ENCODE data around the gene BARX2.

Gene BARX2

DNA sequence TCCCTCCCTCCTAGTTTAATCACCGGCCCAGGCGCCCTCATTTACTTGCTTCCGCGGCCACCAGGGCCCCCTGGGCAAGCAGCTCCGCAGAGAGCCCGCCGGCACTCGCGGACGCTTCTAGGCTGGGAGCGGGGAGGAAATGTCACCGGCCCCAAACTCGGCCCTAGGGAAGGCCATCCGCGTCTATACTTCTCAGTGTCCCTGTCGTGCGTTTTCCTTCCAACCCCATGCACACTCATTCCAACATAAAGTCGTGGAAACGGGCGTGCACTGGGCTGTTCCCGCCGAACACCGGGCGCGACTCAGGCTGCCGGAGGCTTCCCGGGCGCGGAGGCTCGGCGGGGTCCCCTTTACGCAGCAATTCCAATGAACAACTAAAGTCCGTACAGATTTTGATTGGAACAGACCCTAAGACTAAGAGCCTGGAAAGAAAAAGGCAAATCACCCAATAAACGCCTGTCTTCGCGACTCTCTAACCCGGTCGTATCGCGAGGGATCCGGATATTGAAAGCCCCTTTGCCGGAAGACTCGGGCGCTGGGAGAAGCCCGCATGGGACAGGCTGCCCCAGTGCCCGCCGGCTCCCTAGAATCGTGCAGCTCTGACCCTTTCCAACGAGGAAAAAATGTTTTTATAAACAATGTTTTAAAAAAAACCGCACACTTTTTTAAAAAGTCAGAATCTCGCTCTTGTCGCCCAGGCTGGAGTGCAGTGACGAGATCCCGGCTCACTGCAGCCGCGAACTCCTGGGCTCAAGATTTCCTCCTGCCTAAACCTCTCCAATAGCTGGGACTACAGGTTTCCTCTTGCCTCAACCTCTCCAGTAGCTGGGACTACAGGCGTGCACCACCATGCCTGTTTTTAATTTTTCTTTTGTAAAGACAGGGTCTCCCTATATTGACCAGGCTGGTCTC is 1.3 kb upstream of the BARX2 start:
- no peak for DNase-seq

DNA sequence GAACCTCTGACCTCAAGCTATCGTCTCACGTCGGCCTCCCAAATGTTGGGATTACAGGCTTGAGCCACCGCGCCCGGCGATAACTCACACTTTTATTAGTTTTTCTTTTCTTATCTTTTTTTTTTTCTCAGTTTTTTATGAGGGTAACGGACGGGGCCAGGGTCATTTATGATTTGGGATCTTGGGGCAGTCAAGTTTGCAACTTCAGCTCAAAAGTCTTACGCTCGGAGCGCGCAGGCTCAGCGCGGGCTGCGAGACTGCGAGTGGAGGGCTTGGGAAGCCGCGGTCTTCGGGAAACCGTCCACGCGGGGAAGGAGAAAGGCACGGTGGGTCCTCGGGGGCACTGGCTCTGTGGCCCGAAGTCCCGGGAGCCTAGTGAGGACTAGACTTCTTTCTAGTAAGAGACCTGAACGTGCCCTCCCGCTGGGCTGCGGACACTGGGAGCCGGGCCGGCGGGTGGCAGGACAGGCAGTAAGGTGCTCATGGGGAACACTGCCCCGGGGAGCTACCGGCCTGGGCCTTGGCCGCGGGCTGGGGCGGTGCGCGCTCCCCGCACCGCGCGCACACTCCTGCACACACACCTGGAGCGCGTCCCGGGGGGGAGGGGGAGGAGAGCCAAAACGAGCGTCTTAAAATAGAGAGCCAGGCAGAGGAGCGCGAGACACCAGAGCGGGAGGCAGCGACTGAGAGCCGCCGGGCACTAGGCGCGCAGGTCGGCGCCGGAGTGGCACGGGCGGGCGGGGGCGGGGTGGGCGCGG is 476 bp upstream of the BARX2 start:
- peak; percentile 34 for DNase-seq

DNA sequence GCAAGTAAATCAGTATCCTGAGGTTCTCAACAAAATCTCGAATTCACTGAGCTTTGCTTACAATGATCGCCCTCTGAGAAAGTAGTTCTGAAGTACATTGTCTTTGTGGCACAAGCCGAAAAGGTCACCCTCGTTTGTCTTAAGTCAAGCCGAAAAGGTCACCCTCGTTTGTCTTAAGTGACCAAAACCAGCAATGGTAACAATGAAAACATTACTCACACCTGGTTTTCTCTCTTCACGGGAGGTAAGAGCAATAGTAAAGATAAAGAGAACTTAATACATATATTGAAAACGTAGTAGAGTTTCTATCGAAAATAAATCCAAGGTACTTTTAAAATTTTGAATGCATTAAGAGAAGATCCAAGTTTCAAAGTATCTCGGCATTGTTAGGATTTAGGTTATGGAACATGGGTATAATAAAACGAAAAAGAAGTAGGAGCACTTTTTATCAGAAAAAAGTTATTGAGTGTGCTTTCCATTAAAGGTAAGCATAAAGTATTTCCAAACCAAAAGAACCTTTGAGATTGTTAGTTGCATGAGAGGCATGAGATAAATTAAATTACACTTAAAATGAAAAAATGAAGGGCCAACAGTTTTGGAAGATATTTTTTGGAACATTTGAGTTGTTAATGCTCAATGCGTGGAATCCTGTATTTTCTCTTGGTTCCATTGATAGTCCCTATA is 1.2 kb downstream of the BARX2 start:
- DNase-seq = no peak

DNA sequence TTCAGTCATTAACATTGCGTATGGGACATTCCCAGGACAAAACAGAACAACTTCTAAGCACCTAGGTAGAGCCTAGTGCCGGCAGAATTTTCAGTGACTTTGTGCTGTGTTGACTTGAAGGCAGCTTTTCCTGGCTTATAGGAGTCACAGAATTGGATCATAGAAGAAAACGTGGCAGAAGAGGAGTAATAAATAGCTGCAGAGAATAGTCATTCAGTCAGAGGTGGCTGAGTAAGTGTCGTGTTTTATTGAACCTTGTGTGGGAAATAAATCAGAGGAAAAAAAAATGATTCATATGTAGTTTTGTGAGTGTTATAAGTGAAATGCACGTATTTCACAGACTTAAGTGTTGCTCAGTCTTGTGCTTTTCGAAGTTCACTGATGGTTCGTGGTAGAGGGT is 2.1 kb downstream of the BARX2 start:
- no peak for DNase-seq

DNA sequence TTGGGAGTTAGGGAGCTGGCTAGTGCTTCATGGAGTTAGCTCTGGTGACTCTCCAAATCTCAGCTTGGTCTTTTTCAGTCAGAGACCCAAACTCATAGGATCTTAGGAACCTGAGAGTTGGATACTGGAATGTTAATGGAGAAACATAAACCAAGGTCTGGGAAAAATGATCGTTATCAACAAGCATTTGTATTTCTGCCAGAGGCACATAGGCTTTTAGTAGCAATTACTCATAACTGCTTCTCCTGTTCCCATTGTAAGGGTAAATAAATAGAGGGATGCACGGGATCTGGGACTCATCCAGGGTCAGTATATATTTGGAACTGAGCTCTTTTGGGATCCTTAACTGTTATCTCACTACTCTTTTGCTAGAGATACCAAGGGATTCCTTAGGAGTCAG is 4.8 kb downstream of the BARX2 start:
- no peak for DNase-seq

DNA sequence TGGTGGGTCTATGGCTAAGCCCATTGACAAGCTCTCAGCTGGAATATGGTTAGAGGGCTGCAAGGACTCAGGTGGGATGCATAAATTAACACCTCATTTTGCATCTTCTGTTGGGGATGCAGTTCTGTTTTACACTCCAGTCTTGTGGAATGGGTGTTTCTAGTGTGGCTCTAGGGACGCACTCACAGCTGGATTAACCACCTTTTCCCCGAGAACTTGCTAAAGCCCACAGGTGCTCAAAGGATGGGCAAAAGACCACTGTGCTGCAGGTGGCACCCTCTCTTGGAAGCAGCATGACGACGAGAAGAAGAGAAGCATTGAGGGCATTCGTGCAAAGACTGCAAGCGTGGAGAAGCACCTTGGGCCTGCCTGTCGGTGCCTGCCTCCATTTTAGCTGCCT is 6.9 kb downstream of the BARX2 start:
- DNase-seq = no peak

DNA sequence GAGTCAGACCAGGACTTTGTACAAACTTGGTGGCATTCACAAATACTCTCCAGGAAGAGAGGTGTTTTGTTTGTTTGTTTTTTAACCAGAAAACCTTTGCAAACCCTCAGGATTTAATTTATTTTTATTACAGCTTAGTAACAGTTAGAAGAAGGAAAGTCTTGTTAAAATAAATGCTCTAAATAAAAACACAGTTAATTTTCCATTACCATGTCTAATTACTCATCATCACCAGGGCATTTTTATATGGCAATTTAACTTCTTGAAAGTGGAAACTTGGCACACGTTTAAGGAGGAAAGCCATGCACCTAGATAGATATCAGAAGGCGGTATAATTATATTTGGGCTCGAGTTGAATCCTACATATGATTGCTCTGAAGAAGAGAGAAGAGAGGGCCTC is 7.4 kb downstream of the BARX2 start:
- no peak for DNase-seq

DNA sequence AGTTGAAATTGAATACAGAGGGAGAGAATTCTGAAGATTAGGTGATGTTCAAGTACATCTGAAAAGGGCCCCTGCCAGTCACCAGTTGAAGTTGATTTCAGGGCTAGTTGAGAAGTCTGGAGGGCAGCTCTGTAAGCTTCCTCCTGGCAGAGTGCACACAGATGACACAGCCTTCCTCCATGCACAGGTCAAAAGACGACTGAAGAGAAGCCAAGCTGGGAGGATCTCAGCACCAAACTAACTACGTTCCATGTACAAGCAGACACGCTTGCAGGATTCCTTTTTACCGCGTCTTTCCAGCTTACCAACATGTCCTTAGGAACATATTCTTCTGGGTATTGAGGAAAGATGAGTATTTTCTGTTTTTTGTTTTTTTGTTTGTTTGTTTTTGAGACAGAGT is 7.9 kb downstream of the BARX2 start:
- DNase-seq = no peak

DNA sequence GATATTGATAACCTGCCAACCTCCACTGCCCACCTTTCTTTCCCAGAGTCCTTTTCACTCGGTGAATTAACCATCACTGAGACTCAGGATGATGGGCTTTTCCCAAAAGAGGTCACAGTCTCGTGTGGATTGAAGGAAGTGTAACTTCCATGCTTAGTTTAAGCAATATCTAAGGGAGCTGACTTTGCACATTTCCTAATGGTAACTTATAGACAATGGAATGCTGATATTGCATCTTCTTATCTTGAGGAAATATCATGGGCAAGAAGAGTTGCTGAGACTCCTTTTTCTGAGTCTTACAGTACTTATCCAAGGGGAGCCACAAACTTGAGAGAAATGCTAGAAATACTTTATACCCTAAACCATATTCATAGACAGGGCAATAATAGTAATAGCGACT is 8.8 kb downstream of the BARX2 start:
- DNase-seq = no peak

DNA sequence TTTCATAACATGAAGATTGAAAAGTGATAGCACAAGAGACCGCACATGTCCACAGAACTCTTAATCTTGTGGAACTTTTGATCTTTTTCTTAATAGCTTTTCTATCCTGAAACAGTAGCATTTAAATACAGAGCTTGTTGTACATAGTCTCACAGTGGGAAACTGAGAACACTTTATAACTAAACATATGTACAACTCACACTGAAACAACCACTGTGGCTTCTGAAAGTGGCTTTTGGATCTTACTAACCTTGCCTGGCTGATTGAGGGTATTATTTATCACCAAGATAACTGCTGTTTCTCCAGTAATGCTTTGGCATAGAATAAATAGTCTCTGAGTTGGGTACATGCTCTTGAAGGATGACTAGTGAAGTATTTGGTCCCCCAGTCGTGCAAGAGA is 10.2 kb downstream of the BARX2 start:
- no peak for DNase-seq

DNA sequence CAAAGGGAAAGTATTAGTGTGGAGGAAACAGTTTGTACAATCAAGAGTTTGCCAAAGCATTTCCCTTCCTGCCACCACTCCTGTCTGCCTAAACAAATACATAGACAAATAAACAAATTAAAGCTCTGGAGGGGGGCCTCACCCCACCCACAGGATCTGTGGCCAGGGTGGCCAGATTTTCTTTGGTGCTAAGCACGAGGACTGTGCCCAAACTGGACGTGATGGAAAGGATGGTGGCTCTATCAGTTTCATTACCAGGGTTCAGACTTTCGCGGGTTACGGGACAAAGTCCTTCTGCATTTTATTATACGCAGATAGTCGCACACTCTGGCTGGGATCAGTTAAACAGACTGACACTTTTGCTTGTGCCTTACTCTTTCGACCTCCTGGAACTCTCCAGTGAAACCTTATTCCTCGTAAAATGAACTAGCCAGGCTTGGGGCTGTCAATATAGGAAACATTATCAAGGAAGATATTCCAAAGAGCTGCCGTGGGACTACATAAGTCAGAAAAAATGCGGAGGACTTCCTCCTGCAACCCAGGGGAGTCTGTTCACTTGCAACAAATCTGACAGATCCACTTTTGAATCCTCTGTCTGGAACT is 11.2 kb downstream of the BARX2 start:
- no peak for DNase-seq

DNA sequence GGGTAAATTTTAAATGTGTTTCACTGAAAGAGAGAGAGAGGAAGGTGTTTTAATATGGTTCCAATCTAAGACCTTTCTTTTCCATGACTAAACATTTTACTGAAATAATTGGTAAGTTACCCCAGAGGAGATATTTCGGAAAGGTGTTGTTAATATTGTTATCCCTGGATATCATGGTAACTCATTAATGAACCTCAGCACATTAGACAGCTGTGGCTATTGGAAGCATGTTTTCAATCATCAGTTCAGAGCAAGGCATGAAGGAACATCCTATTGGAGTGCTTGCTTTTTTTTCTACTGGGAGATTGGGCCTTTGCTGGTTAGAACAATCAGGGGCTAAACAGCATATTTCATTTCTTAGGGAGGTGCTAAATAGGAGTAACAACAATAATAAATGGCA is 11.8 kb downstream of the BARX2 start:
- DNase-seq = no peak

DNA sequence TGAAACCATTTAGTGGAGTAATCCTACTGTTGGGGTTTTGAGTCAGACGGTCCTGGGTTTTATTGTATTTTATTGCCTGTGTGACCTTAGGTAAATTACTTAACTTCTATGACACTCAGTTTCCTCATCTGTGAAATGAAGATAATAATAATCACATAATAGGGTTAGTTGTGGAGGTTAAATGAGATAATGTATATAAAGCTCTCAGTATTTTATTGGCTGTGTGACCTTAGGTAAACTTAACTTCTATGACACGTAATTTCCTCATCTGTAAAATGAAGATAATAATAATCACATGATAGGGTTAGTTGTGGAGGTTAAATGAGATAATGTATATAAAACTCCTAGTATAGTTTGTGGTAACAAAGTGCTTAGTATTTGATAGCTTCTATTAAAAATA is 13.2 kb downstream of the BARX2 start:
- DNase-seq = no peak

DNA sequence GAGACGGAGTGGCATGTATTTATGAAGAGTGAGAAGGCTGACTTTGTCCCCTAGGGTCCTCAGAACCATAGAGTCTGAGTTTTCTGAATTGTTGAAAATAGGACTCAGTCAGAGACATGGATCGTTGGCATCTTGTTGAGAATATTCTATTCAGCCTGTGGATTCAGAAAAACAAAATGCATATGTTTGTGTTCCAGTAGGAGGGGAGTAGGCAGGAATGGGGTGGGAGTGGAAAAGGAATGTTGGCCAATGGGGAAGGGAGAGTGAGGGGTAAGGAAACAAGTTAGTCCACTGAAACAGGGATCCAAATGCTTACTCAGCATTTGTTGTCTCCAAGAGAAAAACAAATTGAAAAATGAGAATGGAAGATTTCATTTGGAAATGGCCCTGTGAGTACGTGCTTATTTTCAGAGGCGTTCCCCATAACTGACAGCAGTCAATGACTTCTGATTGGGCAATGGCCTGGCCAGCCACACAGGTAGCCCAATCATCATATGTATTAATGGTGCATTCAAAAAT is 14.7 kb downstream of the BARX2 start:
- no peak for DNase-seq

DNA sequence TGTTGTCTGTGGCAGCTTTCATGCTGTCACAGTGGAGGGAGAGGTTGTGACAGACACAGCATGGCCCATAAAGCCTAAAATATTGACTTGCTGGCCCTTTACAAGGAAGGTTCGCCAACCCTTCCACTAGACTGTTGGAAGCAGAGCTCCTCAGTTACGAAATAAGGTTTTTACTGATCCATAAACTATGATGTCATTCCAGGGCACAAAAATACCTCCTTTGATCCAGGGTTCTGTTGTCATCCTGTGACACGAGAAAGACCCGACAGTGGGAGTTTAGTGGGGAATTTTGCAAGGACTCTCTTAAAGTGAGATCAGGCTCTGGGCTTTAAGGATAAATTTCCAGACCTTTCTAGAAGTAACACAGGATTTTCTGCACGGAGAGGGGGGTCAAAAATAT is 15.7 kb downstream of the BARX2 start:
- DNase-seq = no peak

DNA sequence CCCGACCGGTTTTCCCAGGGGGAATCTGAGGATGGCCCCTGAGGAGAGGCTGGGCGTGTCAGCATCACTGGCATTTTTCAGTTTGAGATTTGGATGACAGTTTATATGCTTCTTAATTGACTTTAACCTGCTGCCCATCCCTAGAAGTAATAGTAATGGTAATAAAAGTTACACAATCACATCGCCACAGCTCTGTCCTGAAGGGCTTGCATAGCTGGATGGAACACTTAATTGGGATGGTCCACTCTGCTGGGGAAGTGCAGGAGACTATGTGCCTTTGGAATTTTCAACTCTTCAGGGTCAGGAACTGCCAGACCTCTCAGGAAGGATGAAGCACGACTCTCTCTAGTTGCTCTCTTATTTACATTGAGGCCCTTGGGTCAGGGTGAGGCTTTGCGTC is 16.2 kb downstream of the BARX2 start:
- no peak for DNase-seq

DNA sequence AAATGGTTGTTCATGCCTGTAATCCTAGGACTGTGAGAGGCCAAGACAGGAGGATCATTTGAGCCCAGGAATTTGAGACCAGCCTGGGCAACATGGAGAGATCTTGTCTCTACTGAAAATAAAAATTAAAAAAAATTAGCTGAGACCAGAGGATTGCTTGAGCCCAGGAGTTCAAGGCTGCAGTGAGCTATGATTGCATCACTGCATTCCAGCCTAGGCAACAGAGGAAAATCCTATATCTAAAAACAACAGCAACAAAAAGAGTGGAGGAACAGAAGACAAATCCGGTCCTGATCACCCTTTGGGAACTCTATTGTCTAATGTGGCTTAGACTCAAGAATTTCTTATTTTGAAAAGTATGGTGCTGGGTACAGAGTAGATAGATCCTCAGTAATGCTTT is 17.3 kb downstream of the BARX2 start:
- no peak for DNase-seq

DNA sequence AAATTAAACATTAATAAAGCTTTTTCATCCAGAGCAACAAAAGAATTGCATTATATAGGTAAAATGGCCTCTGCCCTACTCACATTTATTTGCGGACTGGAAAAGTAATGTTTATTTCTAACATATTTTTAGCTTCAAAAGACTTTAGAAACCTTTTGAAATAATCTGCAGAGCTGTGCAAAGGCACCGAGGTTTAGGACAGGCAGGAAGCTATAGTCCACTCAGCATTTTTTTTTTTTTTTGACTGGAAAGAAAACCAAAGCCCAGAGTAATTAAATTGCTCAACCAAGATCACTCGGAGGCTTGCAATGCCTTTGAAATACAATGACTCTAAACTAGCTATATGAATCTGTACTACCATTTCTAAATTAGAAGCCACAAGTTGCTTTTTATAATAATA is 19.1 kb downstream of the BARX2 start:
- DNase-seq = no peak

DNA sequence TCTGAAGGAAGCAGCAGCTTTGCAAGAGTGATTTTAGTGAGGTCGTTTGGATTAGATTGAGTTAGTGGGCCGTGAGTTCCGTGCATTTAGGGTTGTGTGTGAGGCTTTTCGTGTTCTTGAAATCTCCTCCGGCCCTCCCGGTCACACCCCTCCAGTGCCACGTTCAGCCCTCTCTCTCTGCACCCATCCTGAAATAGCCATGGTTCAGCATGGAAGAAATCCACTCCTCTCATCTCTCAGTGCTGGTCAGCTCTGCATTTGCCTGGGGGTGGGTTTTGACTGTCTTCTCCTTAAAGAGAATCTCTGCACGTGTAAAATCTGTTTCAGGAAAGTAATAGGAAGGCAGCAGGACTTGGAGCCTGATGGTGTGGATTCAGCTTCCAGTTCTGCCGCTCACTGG is 19.8 kb downstream of the BARX2 start:
- DNase-seq = no peak

DNA sequence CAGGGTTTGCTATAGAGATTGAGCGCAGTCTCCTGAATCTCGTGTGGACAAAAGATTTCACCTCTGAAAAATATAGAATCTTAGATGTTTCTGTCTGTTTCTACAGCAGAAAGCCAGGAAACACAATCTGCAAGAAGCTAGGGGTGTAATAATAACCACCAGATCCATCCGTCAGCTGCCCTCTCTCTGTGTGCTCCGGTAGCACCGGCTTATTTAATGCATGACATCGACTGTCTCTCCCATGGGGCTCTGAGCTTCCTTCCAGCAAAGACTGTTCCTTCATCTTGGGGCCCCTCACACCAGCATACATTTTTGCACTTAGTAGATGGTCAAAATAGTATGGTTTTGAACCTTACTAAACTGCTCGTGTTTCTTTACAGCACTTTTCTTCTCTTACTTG is 20.2 kb downstream of the BARX2 start:
- no peak for DNase-seq

DNA sequence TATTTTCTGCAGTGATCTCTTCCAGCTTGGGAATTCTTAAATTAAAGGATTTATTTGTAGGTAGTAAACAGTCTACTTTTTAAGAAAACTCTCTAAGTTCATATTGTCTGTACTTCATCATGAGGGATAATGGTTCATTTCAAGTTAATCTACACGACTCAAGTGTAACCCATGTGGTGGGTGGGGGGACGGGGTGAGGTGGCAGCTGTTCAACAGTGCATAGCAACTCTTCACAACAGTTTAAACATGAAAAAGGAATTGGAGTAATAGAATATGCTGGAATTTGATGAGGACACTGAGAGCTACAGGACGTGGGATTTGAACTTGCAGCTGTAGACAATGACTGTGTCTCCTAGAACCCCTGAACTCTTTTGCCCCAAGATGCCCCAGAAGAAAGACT is 20.8 kb downstream of the BARX2 start:
- DNase-seq = no peak

DNA sequence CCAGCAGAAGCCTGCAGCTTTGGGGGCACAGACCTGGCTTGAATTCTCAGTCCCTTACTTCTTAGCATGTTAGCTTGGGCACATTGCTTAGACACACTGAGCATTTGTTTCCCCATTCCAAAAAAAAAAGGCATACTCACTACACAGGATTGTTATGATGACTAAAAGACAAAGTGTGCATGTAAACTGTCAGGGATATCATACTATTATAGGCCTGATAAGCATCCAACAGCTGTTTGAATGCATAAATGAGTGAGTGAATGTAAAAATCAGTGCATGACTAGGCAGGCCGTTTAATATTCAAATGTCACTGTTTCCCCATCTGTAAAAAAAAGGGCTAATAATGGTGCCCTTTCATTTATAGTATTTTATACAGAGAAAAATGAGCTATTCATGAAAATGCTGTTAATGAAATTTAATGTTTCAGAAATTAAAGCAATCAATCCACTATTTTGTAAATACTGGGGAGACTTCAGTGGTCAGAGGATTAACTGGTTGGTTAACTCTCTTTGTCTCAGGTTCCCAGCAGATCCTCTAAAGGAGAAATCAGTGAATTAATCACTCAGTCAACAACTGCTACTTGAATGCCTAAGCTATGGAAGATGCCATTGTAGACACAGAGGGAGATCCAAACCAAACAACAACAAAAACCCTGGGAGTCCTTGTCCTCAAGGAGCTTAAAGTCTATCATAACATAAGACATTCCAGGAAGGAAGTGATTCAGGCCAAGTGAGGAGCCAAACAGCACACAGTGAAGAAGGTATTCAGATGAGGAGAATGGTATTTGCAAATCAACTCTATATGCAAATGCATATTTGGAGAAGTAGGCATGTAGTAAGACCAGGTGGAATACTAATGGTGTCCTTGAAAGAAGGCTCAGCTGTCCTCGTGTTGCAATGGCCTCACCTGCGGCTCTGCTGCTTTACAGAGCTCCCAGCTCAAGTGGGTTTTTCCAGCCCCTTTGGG is 26.8 kb downstream of the BARX2 start:
- DNase-seq = no peak
